Measurements from ENCODE around the gene EVI5. TPM values are rescaled to one million over a fixed set of nuclear protein-coding genes. Genes with fewer than 3 reads are reported as not detected.

Gene EVI5
- total RNA-seq, 1 donor from 2014 or later, result 33.0 TPM

DNA sequence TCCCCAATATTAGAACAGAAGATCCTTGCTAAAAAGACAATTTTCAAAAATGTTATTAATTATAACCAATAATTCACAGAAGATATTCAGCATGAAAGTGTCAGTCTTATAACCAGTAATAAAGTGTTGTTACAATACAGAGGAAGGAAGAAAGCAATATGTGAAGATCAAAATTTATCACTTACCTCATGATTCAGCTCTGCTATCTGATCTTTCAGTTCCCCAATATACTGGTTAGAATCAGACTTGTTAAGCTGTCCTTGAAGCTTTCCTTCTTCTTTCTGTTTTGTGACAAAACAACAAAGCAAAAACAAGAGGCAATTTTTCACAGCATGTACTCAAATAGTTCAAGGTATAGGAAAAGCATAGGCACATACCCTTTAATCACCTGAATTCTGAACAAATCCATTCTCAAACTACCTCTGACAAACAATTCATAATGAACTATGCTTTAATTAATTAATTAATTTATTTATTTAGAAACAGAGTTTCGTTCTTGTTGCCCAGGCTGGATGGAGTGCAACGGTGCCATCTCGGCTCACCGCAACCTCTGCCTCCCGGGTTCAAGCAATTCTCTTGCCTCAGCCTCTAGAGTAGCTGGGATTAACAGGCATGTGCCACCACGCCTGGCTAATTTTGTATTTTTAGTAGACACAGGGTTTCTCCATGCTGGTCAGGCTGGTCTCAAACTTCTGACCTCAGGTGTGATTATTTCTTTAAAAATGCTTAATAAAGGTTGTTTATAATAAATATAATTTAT is 221.3 kb downstream of the EVI5 start:
- TF ChIP-seq, protein P1, sequence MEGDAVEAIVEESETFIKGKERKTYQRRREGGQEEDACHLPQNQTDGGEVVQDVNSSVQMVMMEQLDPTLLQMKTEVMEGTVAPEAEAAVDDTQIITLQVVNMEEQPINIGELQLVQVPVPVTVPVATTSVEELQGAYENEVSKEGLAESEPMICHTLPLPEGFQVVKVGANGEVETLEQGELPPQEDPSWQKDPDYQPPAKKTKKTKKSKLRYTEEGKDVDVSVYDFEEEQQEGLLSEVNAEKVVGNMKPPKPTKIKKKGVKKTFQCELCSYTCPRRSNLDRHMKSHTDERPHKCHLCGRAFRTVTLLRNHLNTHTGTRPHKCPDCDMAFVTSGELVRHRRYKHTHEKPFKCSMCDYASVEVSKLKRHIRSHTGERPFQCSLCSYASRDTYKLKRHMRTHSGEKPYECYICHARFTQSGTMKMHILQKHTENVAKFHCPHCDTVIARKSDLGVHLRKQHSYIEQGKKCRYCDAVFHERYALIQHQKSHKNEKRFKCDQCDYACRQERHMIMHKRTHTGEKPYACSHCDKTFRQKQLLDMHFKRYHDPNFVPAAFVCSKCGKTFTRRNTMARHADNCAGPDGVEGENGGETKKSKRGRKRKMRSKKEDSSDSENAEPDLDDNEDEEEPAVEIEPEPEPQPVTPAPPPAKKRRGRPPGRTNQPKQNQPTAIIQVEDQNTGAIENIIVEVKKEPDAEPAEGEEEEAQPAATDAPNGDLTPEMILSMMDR (IDR thresholded peaks at IDR 0.05; ENCODE audit: unreplicated experiment), result no peak
- Mint-ChIP-seq H3K4me3 (ENCODE audit: unreplicated experiment) (no peak overlapping the region), H3K36me3 (ENCODE audit: low read depth, unreplicated experiment) (no peaks in the 10 kb centered on the region), H3K27ac (ENCODE audit: unreplicated experiment) (no peak overlapping the region), H3K27me3 (ENCODE audit: unreplicated experiment) (peaks cover 1% of the 10 kb centered on the region), H3K4me1 (ENCODE audit: unreplicated experiment) (no peaks in the 10 kb centered on the region), H3K9me3 (ENCODE audit: unreplicated experiment) (no peaks in the 10 kb centered on the region)
- no peak for DNase-seq (ENCODE audit: low spot score)

- no peaks in the 10 kb centered on the region for H3K4me1 Mint-ChIP-seq (ENCODE audit: unreplicated experiment)
These were observed 228.6 kb downstream of the EVI5 start for GRCh38 chr1:92556350-92556749.

GRCh38 chr1:92554216-92554615 is 230.7 kb downstream of the EVI5 start:
- no peaks in the 10 kb centered on the region for H3K9me3 Mint-ChIP-seq (ENCODE audit: unreplicated experiment)
- no peak overlapping the region for H3K4me3 Mint-ChIP-seq (ENCODE audit: unreplicated experiment)
- H3K4me1 Mint-ChIP-seq (ENCODE audit: unreplicated experiment), result no peaks in the 10 kb centered on the region
- peaks cover 5% of the 10 kb centered on the region for H3K36me3 Mint-ChIP-seq (ENCODE audit: low read depth, unreplicated experiment)
- H3K27ac Mint-ChIP-seq (ENCODE audit: unreplicated experiment), result no peak overlapping the region
- no peak for DNase-seq (ENCODE audit: low spot score)
- no peaks in the 10 kb centered on the region for H3K27me3 Mint-ChIP-seq (ENCODE audit: unreplicated experiment)
- TF ChIP-seq, protein P1 (IDR thresholded peaks at IDR 0.05; ENCODE audit: unreplicated experiment), result no peak

More at GRCh38 chr1:92556350-92556749, 228.6 kb downstream of the EVI5 start:
- no peaks in the 10 kb centered on the region for H3K27me3 Mint-ChIP-seq (ENCODE audit: unreplicated experiment)
- H3K9me3 Mint-ChIP-seq (ENCODE audit: unreplicated experiment), result no peaks in the 10 kb centered on the region
- DNase-seq (ENCODE audit: low spot score), result no peak
- peaks cover 5% of the 10 kb centered on the region for H3K36me3 Mint-ChIP-seq (ENCODE audit: low read depth, unreplicated experiment)
- H3K4me3 Mint-ChIP-seq (ENCODE audit: unreplicated experiment), result no peak overlapping the region
- no peak overlapping the region for H3K27ac Mint-ChIP-seq (ENCODE audit: unreplicated experiment)
- TF ChIP-seq, protein P1 (IDR thresholded peaks at IDR 0.05; ENCODE audit: unreplicated experiment), result no peak

DNA sequence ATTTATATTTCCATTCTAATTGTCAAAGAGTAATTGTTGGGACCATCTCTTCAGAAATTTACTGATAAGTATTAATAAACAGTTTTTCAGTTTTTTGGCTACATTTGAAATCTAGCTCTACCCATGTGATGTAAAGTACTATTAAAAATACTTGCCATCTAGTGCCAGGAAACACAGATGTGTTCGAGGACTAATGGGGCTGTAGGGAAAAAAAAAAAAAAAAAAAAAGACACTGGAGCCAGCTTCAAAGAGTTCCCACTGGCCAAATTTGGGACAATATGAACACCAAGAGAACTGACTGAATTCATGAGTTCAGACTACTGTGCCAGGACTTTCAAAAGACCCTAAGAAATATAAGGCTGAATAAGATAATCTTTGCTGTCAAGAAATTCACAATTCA is 233.0 kb downstream of the EVI5 start:
- no peak for DNase-seq (ENCODE audit: low spot score)
- no peaks in the 10 kb centered on the region for H3K27me3 Mint-ChIP-seq (ENCODE audit: unreplicated experiment)
- no peaks in the 10 kb centered on the region for H3K36me3 Mint-ChIP-seq (ENCODE audit: low read depth, unreplicated experiment)
- TF ChIP-seq, protein P1 (IDR thresholded peaks at IDR 0.05; ENCODE audit: unreplicated experiment), result no peak
- H3K9me3 Mint-ChIP-seq (ENCODE audit: unreplicated experiment), result no peaks in the 10 kb centered on the region
- no peaks in the 10 kb centered on the region for H3K4me1 Mint-ChIP-seq (ENCODE audit: unreplicated experiment)
- no peak overlapping the region for H3K27ac Mint-ChIP-seq (ENCODE audit: unreplicated experiment)
- H3K4me3 Mint-ChIP-seq (ENCODE audit: unreplicated experiment), result no peak overlapping the region

DNA sequence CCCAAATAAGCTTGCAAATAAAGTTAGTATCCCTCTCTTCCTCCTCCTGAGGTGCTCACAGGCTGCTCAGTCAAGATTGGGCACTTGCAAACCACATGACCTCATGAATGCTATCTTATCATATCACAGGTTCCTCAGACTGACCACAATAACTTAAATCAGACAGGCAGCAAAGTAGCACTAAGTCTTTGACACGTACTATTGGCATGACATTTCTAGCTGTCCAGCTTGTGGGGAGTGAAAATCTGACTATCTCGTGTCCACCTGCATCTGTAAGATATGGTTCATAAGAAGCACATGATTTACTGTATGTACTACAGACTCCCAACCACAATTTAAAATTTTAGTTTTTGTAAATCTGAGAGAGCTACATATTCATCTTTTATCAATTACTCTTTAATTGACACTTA is 240.1 kb downstream of the EVI5 start:
- no peak for DNase-seq (ENCODE audit: low spot score)
- H3K27me3 Mint-ChIP-seq (ENCODE audit: unreplicated experiment), result no peaks in the 10 kb centered on the region
- no peak overlapping the region for H3K27ac Mint-ChIP-seq (ENCODE audit: unreplicated experiment)
- TF ChIP-seq, protein P1 (IDR thresholded peaks at IDR 0.05; ENCODE audit: unreplicated experiment), result no peak
- no peaks in the 10 kb centered on the region for H3K9me3 Mint-ChIP-seq (ENCODE audit: unreplicated experiment)
- H3K4me1 Mint-ChIP-seq (ENCODE audit: unreplicated experiment), result peaks cover 2% of the 10 kb centered on the region
- H3K4me3 Mint-ChIP-seq (ENCODE audit: unreplicated experiment), result no peak overlapping the region
- H3K36me3 Mint-ChIP-seq (ENCODE audit: low read depth, unreplicated experiment), result no peaks in the 10 kb centered on the region
